Anterior cingulate cortex (tissue), 58 donors: Measurements from ENCODE around the gene CARD10.

Source experiments
- DNase-seq, 58 donors: peaks; one replicate each; lab custom pipeline; 2025; lab: John Stamatoyannopoulos, UW

CARD10 gene

GRCh38 chr22:37505565-37505964 lies 13.7 kb downstream of the CARD10 start:
- no peak for DNase-seq

- DNase-seq, result no peak
These were observed 14.3 kb downstream of the CARD10 start for GRCh38 chr22:37504964-37505363.

- no peak for DNase-seq
These were observed 15.4 kb downstream of the CARD10 start for GRCh38 chr22:37503850-37504249.

GRCh38 chr22:37503183-37503683 lies 16.0 kb downstream of the CARD10 start:
- no peak for DNase-seq

GRCh38 chr22:37502342-37503182 lies 16.7 kb downstream of the CARD10 start:
- DNase-seq, result no peak

- DNase-seq, result no peak
These were observed 17.4 kb downstream of the CARD10 start for GRCh38 chr22:37501610-37502341.

GRCh38 chr22:37500745-37501609 lies 18.2 kb downstream of the CARD10 start:
- no peak for DNase-seq

GRCh38 chr22:37499789-37500540 lies 19.2 kb downstream of the CARD10 start:
- DNase-seq, result no peak

- DNase-seq, result no peak
These were observed 20.0 kb downstream of the CARD10 start for GRCh38 chr22:37499027-37499707.

GRCh38 chr22:37498289-37498909 lies 20.8 kb downstream of the CARD10 start:
- DNase-seq, result no peak

- DNase-seq, result no peak
These were observed 22.1 kb downstream of the CARD10 start for GRCh38 chr22:37497062-37497599.

- DNase-seq, result no peak
These were observed 22.6 kb downstream of the CARD10 start for GRCh38 chr22:37496651-37497050.

- DNase-seq, result no peak
These were observed 25.2 kb downstream of the CARD10 start for GRCh38 chr22:37493979-37494378.

GRCh38 chr22:37492428-37493344 lies 26.5 kb downstream of the CARD10 start:
- DNase-seq, result no peak

- DNase-seq, result no peak
These were observed 27.4 kb downstream of the CARD10 start for GRCh38 chr22:37491559-37492427.

- DNase-seq, result no peak
These were observed 28.1 kb downstream of the CARD10 start for GRCh38 chr22:37491106-37491505.
